Measurements from ENCODE around the gene ZNF711. TPM values are rescaled to one million over a fixed set of nuclear protein-coding genes. Genes with fewer than 3 reads are reported as not detected.

Gene ZNF711
- 21.6 TPM for polyA plus RNA-seq (2013, experiment 1 of 2)
- polyA plus RNA-seq (2013, experiment 2 of 2) = 21.6 TPM

GRCh38 chrX:85243761-85244449 lies at the start of gene ZNF711, which contains the start of gene SATL1:
TSS of gene ZNF711 (plus strand) at chrX:85243991. CDS start at chrX:85247573, 3,582 bp downstream.
TSS of gene SATL1 (minus strand) at chrX:85243779. CDS start at chrX:85108968, 134,811 bp downstream.
- peak; percentile 73 for DNase-seq (ENCODE audit: low spot score)
- WGBS, 2 donors (ENCODE audit: extremely low coverage in 2 of 2, insufficient read length in 2 of 2, insufficient replicate concordance in 1 of 2) = no CpG with 5 or more reads among the region's 65 CpGs
- no peak within 1 kb of the TSS for H2AK5ac ChIP-seq (ENCODE audit: low read depth, low read length)

GRCh38 chrX:85196319-85196718 lies 47.5 kb upstream of the ZNF711 start:
- Histone ChIP-seq H2BK15ac (ENCODE audit: low read length) (no peak overlapping the region), H4K8ac (ENCODE audit: low read depth, low read length) (no peak overlapping the region), H3K4ac (ENCODE audit: low read length) (no peak overlapping the region), H3K23ac (ENCODE audit: low read depth, low read length, poor library complexity) (no peak overlapping the region), H2AFZ (ENCODE audit: low read length) (no peak overlapping the region), H2BK5ac (ENCODE audit: low read length) (no peak overlapping the region), H3K27me3 (ENCODE audit: control insufficient read depth in 3 of 3, insufficient read depth in 3 of 3, low read depth in 1 of 3, low read length in 3 of 3) (no peaks in the 10 kb centered on the region), H3K36me3 (replicated peaks in 1 of 2; ENCODE audit: control insufficient read depth in 2 of 2, insufficient read depth in 2 of 2, low read length in 2 of 2) (no peaks in the 10 kb centered on the region), H3K4me3 (ENCODE audit: low read length in 2 of 2) (no peak overlapping the region), H3K79me1 (ENCODE audit: low read depth, low read length) (no peaks in the 10 kb centered on the region), H3K9me3 (replicated peaks in 1 of 2; ENCODE audit: control insufficient read depth in 2 of 2, insufficient read depth in 1 of 2, low read depth in 1 of 2, low read length in 2 of 2) (no peaks in the 10 kb centered on the region), H3K14ac (ENCODE audit: low read length) (no peak overlapping the region), H3K18ac (ENCODE audit: low read length) (no peak overlapping the region), H2AK5ac (ENCODE audit: low read depth, low read length) (no peak overlapping the region), H3K4me2 (ENCODE audit: insufficient read depth, low read length, poor library complexity, severe bottlenecking) (no peak overlapping the region), H3K9ac (ENCODE audit: low read depth, low read length, poor library complexity) (no peak overlapping the region), H2BK120ac (ENCODE audit: low read depth, low read length) (no peak overlapping the region), H3K27ac (replicated peaks; ENCODE audit: low read length) (no peak overlapping the region), H3K4me1 (ENCODE audit: control insufficient read depth in 2 of 2, insufficient read depth in 1 of 2, low read depth in 1 of 2, low read length in 2 of 2) (no peaks in the 10 kb centered on the region), H2BK12ac (ENCODE audit: low read length) (no peak overlapping the region), H4K91ac (ENCODE audit: low read depth, low read length, poor library complexity) (no peak overlapping the region)
- no peak for DNase-seq (ENCODE audit: low spot score)
- no CpG with 5 or more reads among the region's 1 CpG for WGBS, 2 donors (ENCODE audit: extremely low coverage in 2 of 2, insufficient read length in 2 of 2, insufficient replicate concordance in 1 of 2)

More at GRCh38 chrX:85243761-85244449, at the start of gene ZNF711, which contains the start of gene SATL1:
- no peaks in the 10 kb centered on the region for H3K4me1 ChIP-seq (ENCODE audit: control insufficient read depth in 2 of 2, insufficient read depth in 1 of 2, low read depth in 1 of 2, low read length in 2 of 2)
- H2BK15ac ChIP-seq (ENCODE audit: low read length) = no peak within 1 kb of the TSS
- peak within 1 kb of the TSS; percentile 71 to 99 for H3K4me3 ChIP-seq (ENCODE audit: low read length in 2 of 2)
- no peaks in the 10 kb centered on the region for H3K27me3 ChIP-seq (ENCODE audit: control insufficient read depth in 3 of 3, insufficient read depth in 3 of 3, low read depth in 1 of 3, low read length in 3 of 3)
- peak within 1 kb of the TSS; percentile 74 for H2AFZ ChIP-seq (ENCODE audit: low read length)
- no peak within 1 kb of the TSS for H4K8ac ChIP-seq (ENCODE audit: low read depth, low read length)
- H2BK12ac ChIP-seq (ENCODE audit: low read length) = no peak within 1 kb of the TSS
- no peak within 1 kb of the TSS for H4K91ac ChIP-seq (ENCODE audit: low read depth, low read length, poor library complexity)
- H3K9me3 ChIP-seq (replicated peaks in 1 of 2; ENCODE audit: control insufficient read depth in 2 of 2, insufficient read depth in 1 of 2, low read depth in 1 of 2, low read length in 2 of 2) = no peaks in the 10 kb centered on the region
- H3K36me3 ChIP-seq (replicated peaks in 1 of 2; ENCODE audit: control insufficient read depth in 2 of 2, insufficient read depth in 2 of 2, low read length in 2 of 2) = peaks cover 0 to 20% of the 10 kb centered on the region in 2 donors
- H2BK5ac ChIP-seq (ENCODE audit: low read length) = no peak within 1 kb of the TSS
- no peaks in the 10 kb centered on the region for H3K79me1 ChIP-seq (ENCODE audit: low read depth, low read length)
- H2BK120ac ChIP-seq (ENCODE audit: low read depth, low read length) = no peak within 1 kb of the TSS
- H3K27ac ChIP-seq (replicated peaks; ENCODE audit: low read length) = peak within 1 kb of the TSS; percentile 39
- peak within 1 kb of the TSS; percentile 40 for H3K4me2 ChIP-seq (ENCODE audit: insufficient read depth, low read length, poor library complexity, severe bottlenecking)
- H3K18ac ChIP-seq (ENCODE audit: low read length) = peak within 1 kb of the TSS; percentile 93
- H3K14ac ChIP-seq (ENCODE audit: low read length) = no peak within 1 kb of the TSS
- H3K9ac ChIP-seq (ENCODE audit: low read depth, low read length, poor library complexity) = peak within 1 kb of the TSS; percentile 88
- no peak within 1 kb of the TSS for H3K23ac ChIP-seq (ENCODE audit: low read depth, low read length, poor library complexity)
- H3K4ac ChIP-seq (ENCODE audit: low read length) = no peak within 1 kb of the TSS

- Histone ChIP-seq H3K4ac (ENCODE audit: low read length) (no peak overlapping the region), H2BK12ac (ENCODE audit: low read length) (no peak overlapping the region), H3K4me3 (ENCODE audit: low read length in 2 of 2) (no peak overlapping the region), H2AK5ac (ENCODE audit: low read depth, low read length) (no peak overlapping the region), H3K79me1 (ENCODE audit: low read depth, low read length) (no peaks in the 10 kb centered on the region), H2BK5ac (ENCODE audit: low read length) (no peak overlapping the region), H3K36me3 (replicated peaks in 1 of 2; ENCODE audit: control insufficient read depth in 2 of 2, insufficient read depth in 2 of 2, low read length in 2 of 2) (no peaks in the 10 kb centered on the region), H3K23ac (ENCODE audit: low read depth, low read length, poor library complexity) (no peak overlapping the region), H3K14ac (ENCODE audit: low read length) (no peak overlapping the region), H4K8ac (ENCODE audit: low read depth, low read length) (no peak overlapping the region), H3K4me1 (ENCODE audit: control insufficient read depth in 2 of 2, insufficient read depth in 1 of 2, low read depth in 1 of 2, low read length in 2 of 2) (peaks cover 0 to 6% of the 10 kb centered on the region in 2 donors), H4K91ac (ENCODE audit: low read depth, low read length, poor library complexity) (no peak overlapping the region), H3K9ac (ENCODE audit: low read depth, low read length, poor library complexity) (no peak overlapping the region), H2AFZ (ENCODE audit: low read length) (no peak overlapping the region), H2BK15ac (ENCODE audit: low read length) (no peak overlapping the region), H3K18ac (ENCODE audit: low read length) (no peak overlapping the region), H3K27ac (replicated peaks; ENCODE audit: low read length) (peak overlapping the region; percentile 57), H3K4me2 (ENCODE audit: insufficient read depth, low read length, poor library complexity, severe bottlenecking) (no peak overlapping the region), H3K27me3 (ENCODE audit: control insufficient read depth in 3 of 3, insufficient read depth in 3 of 3, low read depth in 1 of 3, low read length in 3 of 3) (no peaks in the 10 kb centered on the region), H3K9me3 (replicated peaks in 1 of 2; ENCODE audit: control insufficient read depth in 2 of 2, insufficient read depth in 1 of 2, low read depth in 1 of 2, low read length in 2 of 2) (no peaks in the 10 kb centered on the region), H2BK120ac (ENCODE audit: low read depth, low read length) (no peak overlapping the region)
- WGBS, 2 donors (ENCODE audit: extremely low coverage in 2 of 2, insufficient read length in 2 of 2, insufficient replicate concordance in 1 of 2) = no CpG with 5 or more reads among the region's 8 CpGs
- no peak for DNase-seq (ENCODE audit: low spot score)
Measured at GRCh38 chrX:85203461-85203970, 40.3 kb upstream of the ZNF711 start.

- Histone ChIP-seq H3K4me2 (ENCODE audit: insufficient read depth, low read length, poor library complexity, severe bottlenecking) (no peak overlapping the region), H2BK12ac (ENCODE audit: low read length) (no peak overlapping the region), H3K23ac (ENCODE audit: low read depth, low read length, poor library complexity) (no peak overlapping the region), H4K8ac (ENCODE audit: low read depth, low read length) (no peak overlapping the region), H3K27ac (replicated peaks; ENCODE audit: low read length) (no peak overlapping the region), H3K18ac (ENCODE audit: low read length) (no peak overlapping the region), H3K4me1 (ENCODE audit: control insufficient read depth in 2 of 2, insufficient read depth in 1 of 2, low read depth in 1 of 2, low read length in 2 of 2) (no peaks in the 10 kb centered on the region), H3K9ac (ENCODE audit: low read depth, low read length, poor library complexity) (no peak overlapping the region), H2BK15ac (ENCODE audit: low read length) (no peak overlapping the region), H3K9me3 (replicated peaks in 1 of 2; ENCODE audit: control insufficient read depth in 2 of 2, insufficient read depth in 1 of 2, low read depth in 1 of 2, low read length in 2 of 2) (no peaks in the 10 kb centered on the region), H3K79me1 (ENCODE audit: low read depth, low read length) (no peaks in the 10 kb centered on the region), H4K91ac (ENCODE audit: low read depth, low read length, poor library complexity) (no peak overlapping the region), H2BK120ac (ENCODE audit: low read depth, low read length) (no peak overlapping the region), H2BK5ac (ENCODE audit: low read length) (no peak overlapping the region), H3K4me3 (ENCODE audit: low read length in 2 of 2) (no peak overlapping the region), H3K27me3 (ENCODE audit: control insufficient read depth in 3 of 3, insufficient read depth in 3 of 3, low read depth in 1 of 3, low read length in 3 of 3) (no peaks in the 10 kb centered on the region), H3K36me3 (replicated peaks in 1 of 2; ENCODE audit: control insufficient read depth in 2 of 2, insufficient read depth in 2 of 2, low read length in 2 of 2) (no peaks in the 10 kb centered on the region), H3K4ac (ENCODE audit: low read length) (no peak overlapping the region), H2AFZ (ENCODE audit: low read length) (no peak overlapping the region), H2AK5ac (ENCODE audit: low read depth, low read length) (no peak overlapping the region), H3K14ac (ENCODE audit: low read length) (no peak overlapping the region)
- DNase-seq (ENCODE audit: low spot score) = no peak
- no CpG with 5 or more reads among the region's 3 CpGs for WGBS, 2 donors (ENCODE audit: extremely low coverage in 2 of 2, insufficient read length in 2 of 2, insufficient replicate concordance in 1 of 2)
Measured at GRCh38 chrX:85213792-85214530, 29.8 kb upstream of the ZNF711 start.

Data from neuronal stem cell (in vitro differentiated cells).